A549 treated with Mapracorat at 1 μM for 4 hours (cell line): ENCODE results near the gene GKN2. TPM values are rescaled to one million over a fixed set of nuclear protein-coding genes. Genes with fewer than 3 reads are reported as not detected.

ENCODE experiments used
- total RNA-seq: library from RNA; stranded (reverse); fragments of 200-300 nt; extraction: Qiagen RNA extraction; gene quantifications from 5 replicates; pipeline ENCODE4 v1.2.3, GENCODE V29; 2022

GKN2 gene, protein sequence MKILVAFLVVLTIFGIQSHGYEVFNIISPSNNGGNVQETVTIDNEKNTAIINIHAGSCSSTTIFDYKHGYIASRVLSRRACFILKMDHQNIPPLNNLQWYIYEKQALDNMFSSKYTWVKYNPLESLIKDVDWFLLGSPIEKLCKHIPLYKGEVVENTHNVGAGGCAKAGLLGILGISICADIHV
- 2.2 to 4.7 TPM (median 2.4 TPM) in 5 replicates for total RNA-seq

DNA sequence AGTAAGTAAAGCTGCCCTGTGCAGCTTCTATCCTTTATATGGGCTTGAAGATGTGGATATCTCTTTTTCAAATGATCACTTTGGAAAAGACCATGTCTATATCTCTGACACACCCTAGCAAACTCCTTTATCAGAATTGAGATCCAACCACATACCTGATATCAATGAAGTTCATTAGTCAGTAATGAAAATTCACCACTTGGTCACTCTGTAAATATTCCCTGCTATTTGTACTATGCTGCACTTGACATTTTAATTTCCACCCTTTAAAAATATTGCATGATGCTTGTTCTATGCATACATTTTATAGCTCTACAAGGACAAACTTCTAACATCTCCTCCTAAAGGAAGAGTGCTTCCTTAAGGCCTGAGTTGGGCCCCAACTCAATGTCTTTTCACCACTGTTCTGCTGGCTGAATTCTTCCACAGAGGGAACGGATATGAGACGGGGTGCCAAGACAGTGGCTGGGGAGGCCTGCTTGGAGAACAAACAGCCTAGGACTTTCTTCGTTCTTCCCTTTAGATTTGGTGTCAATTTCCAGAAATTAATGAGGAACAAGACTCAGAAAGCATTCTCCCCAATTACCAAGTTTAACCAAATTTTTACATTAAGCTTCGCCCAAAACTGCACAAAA is at the start of gene GKN2:
Gene GKN2 (minus strand): TSS at position 7 of the 635 bp plus-strand sequence. CDS start 32 bp downstream, outside the sequence.

DNA sequence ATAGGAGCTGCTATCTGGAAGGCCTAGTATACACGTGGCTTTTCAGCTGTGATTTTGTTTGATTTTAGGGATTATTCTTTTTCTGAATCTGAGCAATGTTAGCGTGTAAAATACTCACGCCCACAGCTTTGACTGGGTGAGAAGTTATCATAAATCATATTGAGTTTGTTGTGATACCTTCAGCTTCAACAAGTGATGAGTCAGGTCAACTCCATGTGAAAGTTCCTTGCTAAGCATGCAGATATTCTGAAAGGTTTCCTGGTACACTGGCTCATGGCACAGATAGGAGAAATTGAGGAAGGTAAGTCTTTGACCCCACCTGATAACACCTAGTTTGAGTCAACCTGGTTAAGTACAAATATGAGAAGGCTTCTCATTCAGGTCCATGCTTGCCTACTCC is 21.6 kb upstream of the GKN2 start, which contains the start of gene GKN1:
Gene GKN1 (plus strand): TSS at position 386 of the 400 bp plus-strand sequence. CDS start 42 bp downstream, outside the sequence.

Other genes starting within 250 kb of the GKN2 start
- gene ARHGAP25, start 218.1 kb downstream of the GKN2 start, total RNA-seq: 0.08 to 0.34 TPM (median 0.20 TPM) in 5 replicates
- not detected in 5 replicates for gene BMP10, start 81.5 kb downstream of the GKN2 start, total RNA-seq
- 0.30 to 1.00 TPM (median 0.56 TPM) in 5 replicates for gene GKN1, start 21.7 kb upstream of the GKN2 start, total RNA-seq
- 102 to 147 TPM (median 136 TPM) in 5 replicates for gene ANTXR1, start 60.3 kb upstream of the GKN2 start, total RNA-seq